ENCODE data around the gene TAPBP. TPM values are rescaled to one million over a fixed set of nuclear protein-coding genes. Genes with fewer than 3 reads are reported as not detected.

The TAPBP gene
- total RNA-seq, 1 experiment from 2014 or later: 28.2 TPM

DNA sequence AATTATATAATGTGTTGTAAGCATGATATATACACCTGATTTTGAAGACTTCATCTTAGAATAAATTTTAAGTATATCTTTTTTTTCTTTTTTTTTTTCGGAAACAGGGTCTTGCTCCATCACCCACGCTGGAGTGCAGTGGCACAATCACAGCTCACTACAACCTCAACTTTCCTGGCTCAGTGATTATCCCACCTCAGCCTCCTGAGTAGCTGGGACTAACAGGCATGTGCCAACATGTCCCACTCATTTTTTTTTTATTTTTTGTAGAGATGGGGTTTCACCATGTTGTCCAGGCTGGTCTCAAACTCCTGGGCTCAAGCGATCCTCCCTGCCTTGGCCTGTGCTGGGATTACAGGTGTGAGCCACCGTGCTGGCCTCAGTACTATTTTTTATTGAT is 59.3 kb downstream of the TAPBP start:
- Histone ChIP-seq H3K27ac (ENCODE audit: insufficient read length, low read depth, low read length) (no peak overlapping the region), H3K9me3 (ENCODE audit: control insufficient read depth, low read depth, low read length) (no peaks in the 10 kb centered on the region), H3T11ph (ENCODE audit: low read length) (no peak overlapping the region), H4K5ac (ENCODE audit: insufficient read length, low read depth, low read length) (no peak overlapping the region), H4K91ac (ENCODE audit: insufficient read length, low read depth, low read length) (no peak overlapping the region), H3K4me2 (ENCODE audit: insufficient read depth, insufficient read length, low read length) (no peak overlapping the region), H4K8ac (replicated peaks; ENCODE audit: insufficient read length, low read depth, low read length) (no peak overlapping the region), H2BK12ac (ENCODE audit: insufficient read length, low read depth, low read length) (no peak overlapping the region), H2BK20ac (ENCODE audit: low read depth, low read length, poor library complexity, severe bottlenecking) (no peak overlapping the region), H3K27me3 (ENCODE audit: insufficient read depth, low read length) (no peaks in the 10 kb centered on the region), H2BK120ac (ENCODE audit: low read depth, low read length, poor library complexity, severe bottlenecking) (no peak overlapping the region), H3K56ac (ENCODE audit: insufficient read length, low read depth, low read length) (no peak overlapping the region), H3K14ac (ENCODE audit: insufficient read depth, low read length) (no peak overlapping the region), H3K18ac (ENCODE audit: insufficient read length, low read depth, low read length) (no peak overlapping the region), H2AFZ (ENCODE audit: low read length) (no peak overlapping the region), H2BK5ac (ENCODE audit: insufficient read length, low read length) (no peak overlapping the region), H3K4me1 (ENCODE audit: insufficient read depth, low read length) (no peaks in the 10 kb centered on the region), H3K9ac (ENCODE audit: extremely low read depth, insufficient read length, low read length) (no peak overlapping the region), H3K79me1 (ENCODE audit: insufficient read depth, low read depth, low read length, poor library complexity, severe bottlenecking) (no peaks in the 10 kb centered on the region), H3K4ac (ENCODE audit: low read depth, low read length) (no peak overlapping the region), H3K23me2 (ENCODE audit: insufficient read length, low read depth, low read length, poor library complexity, severe bottlenecking) (peaks cover 2% of the 10 kb centered on the region), H2BK15ac (ENCODE audit: low read depth, low read length) (no peak overlapping the region), H3K23ac (ENCODE audit: insufficient read length, low read depth, low read length) (no peak overlapping the region), H3K79me2 (ENCODE audit: insufficient read depth, low read length) (no peaks in the 10 kb centered on the region), H4K20me1 (ENCODE audit: control insufficient read depth, insufficient read depth, insufficient read length) (no peaks in the 10 kb centered on the region), H2AK5ac (ENCODE audit: insufficient read length, low read length) (no peak overlapping the region)
- DNase-seq: no peak
- Mint-ChIP-seq H3K36me3 (ENCODE audit: insufficient read depth in 1 of 3, low read depth in 3 of 3) (peaks cover 12 to 47% (median 39%) of the 10 kb centered on the region in 3 experiments), H3K4me1 (peaks cover 9 to 14% of the 10 kb centered on the region in 2 experiments), H3K9me3 (no peaks in the 10 kb centered on the region), H3K4me3 (no peak overlapping the region), H3K27ac (no peak overlapping the region), H3K27me3 (ENCODE audit: low read depth) (no peaks in the 10 kb centered on the region)
- no CpG with 5 or more reads among the region's 4 CpGs for WGBS (ENCODE audit: extremely low coverage, insufficient read length, low lambda C conversion rate)
- TF ChIP-seq, protein P1, sequence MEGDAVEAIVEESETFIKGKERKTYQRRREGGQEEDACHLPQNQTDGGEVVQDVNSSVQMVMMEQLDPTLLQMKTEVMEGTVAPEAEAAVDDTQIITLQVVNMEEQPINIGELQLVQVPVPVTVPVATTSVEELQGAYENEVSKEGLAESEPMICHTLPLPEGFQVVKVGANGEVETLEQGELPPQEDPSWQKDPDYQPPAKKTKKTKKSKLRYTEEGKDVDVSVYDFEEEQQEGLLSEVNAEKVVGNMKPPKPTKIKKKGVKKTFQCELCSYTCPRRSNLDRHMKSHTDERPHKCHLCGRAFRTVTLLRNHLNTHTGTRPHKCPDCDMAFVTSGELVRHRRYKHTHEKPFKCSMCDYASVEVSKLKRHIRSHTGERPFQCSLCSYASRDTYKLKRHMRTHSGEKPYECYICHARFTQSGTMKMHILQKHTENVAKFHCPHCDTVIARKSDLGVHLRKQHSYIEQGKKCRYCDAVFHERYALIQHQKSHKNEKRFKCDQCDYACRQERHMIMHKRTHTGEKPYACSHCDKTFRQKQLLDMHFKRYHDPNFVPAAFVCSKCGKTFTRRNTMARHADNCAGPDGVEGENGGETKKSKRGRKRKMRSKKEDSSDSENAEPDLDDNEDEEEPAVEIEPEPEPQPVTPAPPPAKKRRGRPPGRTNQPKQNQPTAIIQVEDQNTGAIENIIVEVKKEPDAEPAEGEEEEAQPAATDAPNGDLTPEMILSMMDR (conservative IDR thresholded peaks at IDR 0.05): no peak

Data from H9 (cell line).